Activated T-cell treated with anti-CD3 and anti-CD28 coated beads for 4 hours (primary cell): Measurements from ENCODE around the gene C5.

Experiments
- DNase-seq: peaks from one replicate; pipeline ENCODE4 v3.0.0-alpha.2; 2020

The C5 gene

GRCh38 chr9:120937596-120937995 lies 112.5 kb downstream of the C5 start:
- no peak for DNase-seq

- no peak for DNase-seq
Observed at GRCh38 chr9:120937127-120937526, 112.9 kb downstream of the C5 start.

DNA sequence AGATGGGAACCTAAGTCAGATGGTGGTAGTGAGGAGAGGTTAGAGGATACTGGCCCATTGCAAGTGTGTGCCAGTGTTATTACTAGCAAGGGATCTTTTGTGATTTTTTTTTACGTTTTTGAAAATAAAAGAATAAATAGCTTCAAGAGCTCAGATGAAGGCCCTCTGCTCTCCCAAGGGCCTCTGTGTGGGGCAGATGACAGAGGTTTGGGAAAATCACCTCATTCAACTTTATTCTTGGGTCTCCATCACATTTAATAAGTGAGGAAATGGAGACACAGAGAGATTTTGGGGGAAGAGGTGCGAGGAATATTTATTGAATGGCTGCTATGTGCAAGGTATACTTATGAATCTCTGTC lies 113.3 kb downstream of the C5 start:
- no peak for DNase-seq

DNA sequence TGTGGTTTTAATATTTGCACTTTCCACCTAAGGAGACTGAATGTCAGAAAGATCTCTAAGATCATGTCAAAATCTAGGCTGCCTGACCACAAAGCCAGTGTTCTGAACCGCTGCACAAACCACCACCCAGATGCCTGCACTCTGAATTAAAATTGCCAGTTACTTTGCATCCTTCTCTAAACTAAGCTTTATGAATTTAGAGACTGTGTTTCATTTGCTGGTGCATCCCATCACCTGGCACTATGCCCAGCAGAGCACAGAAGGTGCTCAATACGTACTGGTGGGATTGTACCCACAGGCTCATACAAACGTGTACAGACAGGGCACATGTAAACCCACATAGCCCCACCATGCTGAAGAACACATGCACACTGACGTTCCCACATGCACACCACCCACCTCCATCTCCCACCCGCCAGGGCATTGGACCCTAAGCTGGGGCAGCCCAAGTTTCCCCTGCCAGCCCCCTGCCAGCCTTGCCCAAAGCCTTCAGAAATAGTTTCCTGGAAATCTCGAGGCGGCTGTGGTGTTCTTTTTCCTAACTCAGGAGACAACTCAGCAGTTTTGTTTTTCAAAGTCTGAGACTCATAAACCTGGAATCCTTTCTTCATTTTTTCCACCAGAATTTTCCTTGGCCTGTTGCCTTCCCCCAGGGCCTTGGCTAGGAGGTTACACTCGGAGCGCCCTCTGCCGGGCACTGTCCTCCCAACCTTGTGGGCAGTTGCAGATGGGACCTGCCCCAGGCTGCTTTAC lies 113.9 kb downstream of the C5 start:
- peak; percentile 88 for DNase-seq

DNA sequence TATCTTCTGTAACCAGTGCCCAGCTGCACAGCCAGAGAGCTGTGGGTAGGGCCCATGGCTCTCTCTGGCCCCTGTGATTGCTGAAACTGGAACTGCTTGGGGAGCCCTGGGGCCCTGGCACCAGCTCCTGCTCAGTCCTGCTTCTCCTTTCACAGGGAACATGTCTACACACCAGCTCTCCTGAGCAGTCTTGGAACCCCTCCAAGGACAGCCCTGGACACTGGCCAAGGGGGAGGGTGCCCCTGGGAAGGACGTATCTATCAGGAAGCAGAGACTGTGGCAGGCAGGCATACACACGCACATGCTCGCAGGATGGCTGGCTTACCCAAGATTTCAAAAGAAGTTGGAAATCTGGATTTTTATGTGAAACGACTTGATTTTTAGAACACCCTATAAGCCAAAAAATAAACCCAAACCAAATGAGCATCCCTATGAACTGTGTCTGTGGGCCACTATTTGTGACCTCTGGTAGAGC lies 114.7 kb downstream of the C5 start:
- peak; percentile 5 for DNase-seq

GRCh38 chr9:120934281-120934680 lies 115.8 kb downstream of the C5 start:
- DNase-seq = no peak

DNA sequence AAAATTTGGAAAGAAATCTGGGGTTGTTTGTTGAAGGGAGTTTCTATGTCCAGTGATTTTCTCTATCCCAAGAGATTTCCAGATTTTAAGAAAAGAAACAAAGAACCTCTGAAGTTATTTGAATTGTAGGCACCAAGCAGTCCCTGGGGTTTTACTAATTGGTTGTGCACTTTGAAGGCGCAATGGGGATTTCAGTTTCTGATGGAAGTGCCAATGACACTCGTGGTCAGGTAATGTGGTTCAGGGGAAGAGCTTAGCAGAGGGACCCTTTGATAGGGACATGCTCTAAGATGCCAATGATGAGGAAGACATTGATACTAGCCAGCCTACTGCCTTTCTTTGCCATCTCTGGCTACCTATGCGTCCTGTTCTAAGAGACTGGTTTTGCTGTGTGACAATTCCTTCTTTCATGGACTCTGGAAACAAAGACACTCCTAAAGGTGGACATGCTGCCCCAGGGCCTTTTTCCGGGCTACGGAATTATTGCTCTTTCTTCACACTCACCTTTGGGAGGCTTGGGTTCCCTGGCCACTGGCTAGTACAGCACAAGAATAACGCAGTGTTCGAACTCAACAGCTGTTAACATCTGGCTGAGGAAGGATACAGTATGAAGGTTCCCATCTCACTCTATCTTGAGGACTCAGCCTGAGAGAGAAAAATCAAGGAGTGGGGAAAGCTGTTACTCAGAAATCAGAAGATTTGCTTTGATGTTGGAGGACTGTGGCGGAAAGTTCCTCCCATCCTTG lies 116.6 kb downstream of the C5 start:
- DNase-seq = no peak

DNA sequence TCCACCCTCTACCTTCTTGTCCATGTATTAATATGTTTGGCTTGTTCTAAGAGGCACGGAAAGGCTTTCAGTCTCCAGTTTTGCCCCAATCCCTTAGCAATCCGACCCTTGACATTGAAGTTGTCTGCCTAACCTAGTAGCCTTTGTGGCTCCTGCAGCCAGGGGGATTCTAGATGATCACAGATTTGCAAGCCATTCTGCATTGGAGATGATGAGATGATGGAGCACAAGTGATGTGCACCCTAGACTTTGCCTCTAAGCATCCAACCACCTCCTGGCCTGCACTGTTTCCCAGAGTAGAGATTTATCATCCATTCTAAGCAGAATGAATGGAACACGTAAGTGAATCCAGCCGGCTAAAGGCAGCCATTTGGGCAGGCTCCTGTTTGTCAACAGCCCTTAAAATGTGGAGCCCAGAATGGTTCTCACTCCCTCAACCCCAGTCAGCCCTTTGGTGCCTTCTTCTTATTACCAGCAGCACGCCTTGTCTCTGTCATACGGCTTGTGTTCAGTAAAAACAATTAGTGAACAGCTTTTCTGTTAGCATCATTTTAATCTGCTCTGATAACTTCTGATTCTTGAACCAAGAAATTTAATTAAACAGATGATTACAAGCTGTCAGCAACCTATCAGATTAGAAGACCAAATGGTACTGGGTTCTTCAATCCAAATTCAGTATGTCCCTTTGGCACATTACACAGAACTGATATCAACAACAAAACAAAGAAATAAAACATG lies 117.8 kb downstream of the C5 start:
- DNase-seq = no peak

DNA sequence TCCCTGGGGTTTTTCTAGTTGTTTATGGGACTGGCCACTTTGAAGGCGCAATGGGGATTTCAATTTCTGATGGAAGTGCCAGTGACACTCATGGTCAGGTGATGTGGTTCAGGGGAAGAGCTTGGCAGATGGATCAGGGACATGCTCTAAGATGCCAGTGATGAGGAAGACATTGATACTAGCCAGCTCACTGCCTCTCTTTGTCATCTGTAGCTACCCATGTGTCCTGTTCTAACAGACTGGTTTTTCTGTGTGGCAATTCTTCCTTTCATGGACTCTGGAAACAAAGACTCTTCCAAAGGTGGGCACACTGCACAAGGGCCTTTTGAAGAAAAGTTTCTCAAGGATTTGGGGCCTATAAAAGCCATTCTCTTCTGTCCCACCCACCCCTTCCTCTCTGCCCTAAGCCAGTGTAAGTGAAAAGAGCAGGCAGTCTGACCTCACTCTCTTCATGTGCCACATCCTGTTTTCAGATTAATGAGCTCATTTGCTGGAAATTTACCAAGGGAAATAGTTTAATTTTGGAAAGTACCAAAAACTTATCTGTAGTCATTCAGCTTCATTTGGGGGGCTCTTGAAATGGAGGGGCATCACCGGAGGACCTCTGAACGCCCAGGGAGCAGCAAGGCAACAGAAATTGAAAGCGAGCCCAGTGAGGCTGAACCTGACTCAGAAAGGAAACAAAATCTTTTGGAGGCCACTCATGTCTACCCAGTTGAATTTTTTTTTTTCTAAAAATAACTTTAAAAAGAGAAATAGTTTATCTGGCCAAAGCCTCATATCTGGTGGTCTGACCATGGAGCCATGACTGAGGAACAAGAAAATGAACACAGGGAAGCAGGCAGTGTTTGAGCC lies 118.6 kb downstream of the C5 start:
- DNase-seq = no peak

GRCh38 chr9:120929229-120929791 lies 120.8 kb downstream of the C5 start:
- no peak for DNase-seq

GRCh38 chr9:120928483-120929228 lies 121.4 kb downstream of the C5 start:
- peak; percentile 60 for DNase-seq

DNA sequence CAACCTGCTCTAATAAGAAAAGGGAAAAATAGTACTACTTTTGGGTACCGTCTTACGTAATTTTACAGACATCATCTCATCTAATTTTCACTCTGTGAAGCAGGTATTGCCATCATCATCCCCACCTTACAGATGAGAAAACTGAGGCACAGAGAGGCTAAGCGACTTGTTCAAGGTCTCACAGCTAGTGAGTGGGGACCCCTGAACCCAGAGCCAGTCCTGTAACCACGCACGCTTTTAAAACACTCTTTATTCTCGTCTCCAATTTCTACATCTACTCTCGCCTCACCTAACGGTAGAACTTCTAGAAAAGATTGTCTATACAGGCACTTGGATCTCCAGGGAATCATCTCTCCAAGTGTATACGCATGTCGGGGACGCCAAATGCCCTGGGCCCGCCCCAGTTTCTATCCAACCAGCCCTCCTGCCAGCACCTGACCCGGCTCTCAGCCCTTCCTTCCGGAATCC lies 122.0 kb downstream of the C5 start:
- no peak for DNase-seq

DNA sequence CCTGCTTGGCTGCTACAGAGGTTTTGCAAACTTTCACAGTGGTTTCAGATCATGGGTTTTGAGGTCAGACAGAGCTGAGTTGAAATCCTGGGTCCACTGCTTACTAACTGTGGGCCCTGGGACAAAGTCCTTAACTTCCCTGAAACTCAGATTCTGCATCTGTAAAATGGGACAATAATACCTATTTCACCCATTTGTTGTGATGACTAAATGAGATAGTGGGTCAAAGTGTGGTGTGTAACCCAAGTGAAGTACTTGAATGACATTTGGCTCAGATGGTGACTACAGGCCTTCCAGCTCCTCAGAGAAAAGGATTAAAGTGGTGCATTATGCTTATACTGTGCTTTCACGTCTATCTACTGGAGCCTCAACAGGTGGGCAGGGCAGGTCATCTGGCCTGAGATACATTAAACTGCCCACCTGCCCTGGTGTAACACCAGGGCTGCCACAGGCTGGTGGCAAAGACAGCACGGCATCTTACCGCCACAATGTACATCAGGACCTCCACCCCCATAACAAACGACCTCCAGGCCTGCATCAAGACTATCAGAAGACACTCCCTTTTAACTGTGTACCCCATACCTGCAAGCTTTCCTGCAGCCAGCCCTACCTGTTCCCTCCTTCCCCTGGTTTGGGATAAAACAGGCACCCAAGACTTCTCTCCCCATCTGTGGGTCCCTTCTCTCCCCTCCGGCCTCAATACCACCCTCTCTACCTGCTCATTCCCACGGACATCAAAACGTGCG lies 122.6 kb downstream of the C5 start:
- DNase-seq = no peak

DNA sequence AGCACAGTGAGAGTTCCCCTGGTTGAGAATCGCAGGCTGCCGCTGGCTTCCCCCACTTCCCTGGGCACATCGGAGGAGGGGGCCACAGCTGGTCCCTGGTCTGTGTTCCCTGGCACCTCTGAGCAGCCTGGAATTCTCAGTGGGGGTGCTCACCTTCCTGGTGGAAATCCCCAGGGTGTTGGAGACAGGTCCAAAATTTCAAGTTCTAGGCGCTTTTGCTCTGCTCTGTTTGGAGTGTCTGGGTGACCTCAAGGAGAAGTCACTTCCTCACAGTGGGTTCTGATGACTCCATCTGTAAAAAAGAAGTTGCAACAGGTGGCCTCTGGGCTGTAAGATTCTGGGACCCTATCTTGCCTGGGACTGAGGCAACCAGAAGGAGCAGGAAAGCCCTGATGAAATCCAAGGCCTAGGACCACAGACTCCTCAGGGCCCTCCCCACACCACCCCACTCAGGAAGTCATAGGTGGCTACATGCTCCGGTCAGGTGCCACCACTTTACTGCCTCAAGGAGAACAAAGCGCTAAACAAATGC lies 123.6 kb downstream of the C5 start, which contains the start of gene TRAF1:
Gene TRAF1, minus strand, starts transcription at position 400 of the 532 bp plus-strand sequence. CDS start 721 bp downstream, outside the sequence.
- no peak for DNase-seq

- DNase-seq = peak; percentile 75
Observed at GRCh38 chr9:120925535-120926396, 124.3 kb downstream of the C5 start.

DNA sequence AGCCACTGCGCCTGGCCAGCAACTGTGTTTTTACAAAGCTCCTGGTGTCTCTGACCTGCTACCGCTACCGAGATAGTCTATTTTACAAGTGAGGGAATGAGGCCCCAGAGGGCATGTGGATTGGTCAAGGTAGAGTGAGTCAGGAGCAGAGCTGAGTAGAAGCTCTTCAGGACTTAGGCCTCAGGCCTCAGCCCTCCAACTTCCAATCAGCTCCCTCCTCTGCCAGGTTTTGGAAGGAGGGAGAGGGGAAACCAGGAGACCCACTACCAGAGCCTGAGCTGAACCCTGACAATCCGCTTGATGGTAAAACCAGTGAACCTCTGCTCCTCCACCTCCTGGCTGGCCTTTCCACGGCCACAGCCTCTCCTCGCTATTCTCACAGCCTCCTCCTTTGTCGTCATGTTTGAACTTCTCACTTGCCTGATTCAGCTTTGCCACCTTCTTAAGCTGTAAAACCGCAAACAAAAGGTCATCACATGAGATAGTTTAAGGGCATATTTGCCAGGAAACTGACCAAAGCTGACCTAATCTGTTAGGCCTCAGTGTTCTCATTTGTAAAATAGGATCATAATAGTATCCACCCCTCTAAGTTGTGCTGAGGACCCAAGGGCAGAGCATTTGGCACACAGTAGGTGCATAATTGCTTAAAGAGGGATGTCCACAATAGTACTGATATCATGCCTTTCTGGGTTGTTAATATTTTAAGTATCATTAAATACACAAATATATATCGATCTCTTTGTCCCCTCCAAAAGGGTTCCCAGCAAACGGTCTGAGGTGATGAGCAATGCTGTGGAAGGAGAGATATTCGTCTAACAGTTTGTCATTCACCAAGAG lies 125.2 kb downstream of the C5 start:
- no peak for DNase-seq

- DNase-seq = no peak
Observed at GRCh38 chr9:120923620-120924328, 126.3 kb downstream of the C5 start.
